GM18870 (cell line): Measurements from ENCODE around the gene NHLRC3.
"Not testable (repeated sequence)": the region's sequence is repeated elsewhere in the genome, so short reads cannot be mapped to it uniquely, and the experiment has no call there.

Experiments used
- ATAC-seq: cut with Tn5 transposase; IDR thresholded peaks from one replicate; pipeline ENCODE4 v1.9.1; 2021; ENCODE audit warnings: moderate library complexity; ENCODE audit not compliant: unreplicated experiment

Gene NHLRC3, protein sequence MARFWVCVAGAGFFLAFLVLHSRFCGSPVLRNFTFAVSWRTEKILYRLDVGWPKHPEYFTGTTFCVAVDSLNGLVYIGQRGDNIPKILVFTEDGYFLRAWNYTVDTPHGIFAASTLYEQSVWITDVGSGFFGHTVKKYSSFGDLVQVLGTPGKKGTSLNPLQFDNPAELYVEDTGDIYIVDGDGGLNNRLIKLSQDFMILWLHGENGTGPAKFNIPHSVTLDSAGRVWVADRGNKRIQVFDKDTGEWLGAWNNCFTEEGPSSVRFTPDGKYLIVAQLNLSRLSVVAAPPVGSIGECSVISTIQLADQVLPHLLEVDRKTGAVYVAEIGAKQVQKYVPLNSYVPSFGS

DNA sequence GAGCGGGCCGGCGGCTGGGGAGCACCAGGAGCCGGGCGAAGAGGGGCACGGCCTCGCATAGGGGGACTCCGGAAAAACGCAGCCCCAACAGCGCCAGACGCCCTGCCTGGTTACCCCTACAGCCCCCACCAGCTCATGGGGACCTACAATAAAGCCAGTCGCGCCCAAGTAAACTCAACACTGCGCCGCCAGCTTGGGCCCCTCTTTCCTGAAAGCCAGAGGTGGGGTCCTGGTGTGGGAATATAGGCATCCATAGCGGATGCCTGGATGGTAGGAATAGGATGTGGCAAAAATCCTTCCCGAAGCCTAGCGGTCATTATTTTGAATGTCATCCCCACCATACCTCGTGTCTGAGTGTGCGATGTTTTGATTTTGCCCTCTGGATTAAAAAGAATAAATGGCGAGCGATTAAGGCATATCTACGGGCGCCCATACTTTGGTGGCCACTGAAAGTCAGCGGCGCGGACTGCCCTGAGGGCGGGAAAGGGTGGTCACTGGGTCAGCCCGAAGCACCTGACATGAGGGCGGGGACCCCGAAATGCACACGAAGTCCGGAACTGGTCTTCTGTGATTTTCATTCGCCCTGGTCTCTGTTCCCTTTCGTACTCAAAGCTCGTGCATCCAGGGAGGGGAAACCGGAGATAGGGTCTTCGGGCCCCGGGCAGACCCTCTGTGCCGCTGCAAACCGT, at the start of gene NHLRC3, which contains the start of gene PROSER1:
Gene NHLRC3, plus strand, starts transcription at position 577 of the 689 bp plus-strand sequence. CDS start 184 bp downstream, outside the sequence.
Gene PROSER1, minus strand, starts transcription at position 210 of the 689 bp plus-strand sequence. CDS start 847 bp downstream, outside the sequence.
- peak; percentile 48 for ATAC-seq

DNA sequence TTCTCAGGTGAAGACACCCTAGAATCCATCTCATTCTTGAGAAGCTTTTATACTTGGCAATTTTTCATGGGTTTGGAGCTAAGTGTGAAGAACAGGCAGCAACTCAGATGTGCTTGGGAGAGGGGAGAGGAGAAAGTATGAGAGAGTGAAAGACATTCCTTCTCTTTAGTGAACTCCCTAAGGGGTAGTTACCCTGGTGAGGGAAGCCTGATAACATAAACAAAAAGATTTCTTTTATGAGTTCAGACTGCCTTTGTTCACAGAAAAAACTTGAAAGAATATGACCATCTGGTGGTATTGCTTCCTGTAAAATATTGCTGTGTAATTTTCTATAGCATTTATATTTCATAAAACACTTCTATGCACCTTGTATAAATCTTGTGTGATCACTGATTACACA, 47.6 kb upstream of the NHLRC3 start, which contains the start of gene STOML3:
Gene STOML3, minus strand, starts transcription at position 139 of the 400 bp plus-strand sequence. Its CDS starts 110 bp downstream, at position 29.
- no peak for ATAC-seq

DNA sequence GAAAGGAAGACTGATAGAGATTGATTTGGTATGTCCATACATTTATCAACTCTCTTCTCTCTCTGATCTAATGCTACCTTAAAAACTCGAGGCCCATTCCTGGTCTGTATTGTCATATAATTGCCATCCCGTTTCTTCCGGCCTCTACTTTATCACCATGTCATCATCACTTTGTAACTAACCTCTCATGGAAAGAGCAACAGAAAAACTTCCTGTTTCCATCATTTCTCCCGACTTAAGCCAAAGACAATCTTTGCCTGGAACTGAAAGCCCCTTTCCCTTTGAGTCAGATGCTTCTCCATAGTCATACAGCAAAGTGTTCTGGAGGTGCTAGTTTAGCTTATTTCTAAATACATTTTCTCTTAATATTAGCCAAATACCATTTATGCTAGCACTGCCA, 44.9 kb upstream of the NHLRC3 start:
- ATAC-seq, result no peak

DNA sequence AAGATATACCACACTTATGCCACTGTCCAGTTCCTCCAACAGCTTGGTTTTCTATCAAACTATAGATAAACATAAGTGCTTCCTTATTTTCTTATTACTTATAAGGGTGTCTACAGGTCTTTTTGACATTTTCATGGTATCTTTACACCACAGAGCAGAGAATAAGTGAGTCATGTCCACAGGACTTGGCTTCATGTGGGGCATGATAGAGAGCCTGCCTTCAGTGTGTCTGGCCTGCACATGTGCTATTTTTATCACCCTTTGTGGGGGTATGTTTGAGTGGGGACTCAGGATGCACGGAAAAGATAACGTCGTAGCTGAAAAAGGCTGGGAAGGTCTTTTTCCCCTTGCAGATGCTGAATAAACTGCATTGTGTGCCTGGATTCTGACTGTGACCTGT, 39.5 kb upstream of the NHLRC3 start:
- no peak for ATAC-seq

DNA sequence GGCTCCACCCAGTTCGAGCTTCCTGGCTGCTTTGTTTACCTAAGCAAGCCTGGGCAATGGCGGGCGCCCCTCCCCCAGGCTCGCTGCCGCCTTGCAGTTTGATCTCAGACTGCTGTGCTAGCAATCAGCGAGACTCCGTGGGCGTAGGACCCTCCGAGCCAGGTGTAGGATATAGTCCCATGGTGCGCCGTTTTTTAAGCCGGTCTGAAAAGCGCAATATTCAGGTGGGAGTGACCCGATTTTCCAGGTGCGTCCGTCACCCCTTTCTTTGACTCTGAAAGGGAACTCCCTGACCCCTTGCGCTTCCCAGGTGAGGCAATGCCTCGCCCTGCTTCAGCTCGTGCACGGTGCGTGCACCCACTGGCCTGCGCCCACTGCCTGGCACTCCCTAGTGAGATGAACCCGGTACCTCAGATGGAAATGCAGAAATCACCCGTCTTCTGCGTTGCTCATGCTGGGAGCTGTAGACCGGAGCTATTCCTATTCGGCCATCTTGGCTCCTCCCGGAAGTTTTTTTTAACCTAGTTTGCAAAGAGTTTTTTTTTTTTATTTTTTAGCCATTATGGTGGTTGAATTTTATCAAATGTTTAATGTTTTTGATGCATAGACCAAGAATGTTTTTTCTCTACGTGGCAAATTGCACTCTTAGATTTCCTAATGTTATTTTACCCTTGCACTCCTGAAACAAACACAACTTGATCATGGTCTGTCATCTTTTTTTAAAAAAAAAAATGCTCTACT, 31.7 kb upstream of the NHLRC3 start:
- ATAC-seq, result not testable (repeated sequence)

DNA sequence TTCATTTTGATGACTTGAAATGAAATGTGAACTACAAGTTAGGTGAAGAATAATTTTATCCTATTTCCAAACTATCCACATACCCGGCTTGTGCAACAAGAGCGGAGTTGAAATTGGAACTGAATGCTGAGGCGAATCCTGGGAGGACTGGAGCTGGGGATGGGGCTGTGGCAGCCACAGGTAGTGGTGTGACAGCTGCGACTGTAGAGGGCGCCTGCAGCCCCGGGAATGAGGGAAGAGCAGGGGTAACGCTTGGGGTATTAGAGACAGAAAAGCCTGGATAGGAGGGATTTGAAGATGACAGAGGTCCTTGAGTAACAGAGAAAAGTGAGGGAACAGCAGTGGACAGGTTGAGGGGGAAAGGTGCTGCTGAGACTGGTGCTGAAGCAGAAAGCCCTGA, 25.6 kb upstream of the NHLRC3 start:
- no peak for ATAC-seq

DNA sequence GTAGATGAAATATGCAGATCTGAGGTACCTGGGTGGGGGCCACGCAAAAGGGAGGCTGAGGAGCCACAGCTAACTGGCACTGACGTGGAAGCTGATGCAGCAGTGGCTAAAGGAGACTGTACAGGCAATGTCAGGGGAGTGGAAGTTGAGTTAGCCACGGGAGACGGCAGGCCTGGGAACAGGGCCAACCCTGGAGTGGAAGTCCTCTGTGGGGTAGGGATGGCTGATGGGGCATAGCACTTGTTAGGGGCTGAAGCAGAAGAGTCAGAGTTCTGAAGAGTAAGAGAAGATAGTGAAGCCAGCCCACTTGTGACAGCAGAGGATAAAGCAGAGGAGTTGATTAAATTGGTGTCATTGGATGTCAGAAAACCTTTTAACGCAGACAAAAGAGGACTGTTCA, 24.8 kb upstream of the NHLRC3 start:
- ATAC-seq, result no peak

DNA sequence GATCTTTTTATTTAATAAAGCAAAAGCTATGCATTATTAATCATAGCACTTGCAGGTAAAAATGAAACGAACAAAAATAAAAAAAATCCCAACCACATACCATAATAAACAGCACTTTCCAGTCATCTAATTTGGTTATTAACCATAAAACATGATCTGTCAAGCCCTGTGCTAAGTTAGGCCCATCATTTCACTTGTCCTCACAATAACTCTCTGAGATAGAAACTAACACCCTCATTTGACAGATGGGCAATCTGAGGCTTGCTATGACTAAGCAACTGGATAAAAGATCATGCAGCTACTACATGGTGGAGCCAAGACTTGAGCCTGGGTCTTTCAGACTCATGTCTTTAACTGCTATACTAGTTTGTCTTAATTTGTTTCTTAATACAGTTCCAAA, 22.2 kb upstream of the NHLRC3 start:
- ATAC-seq, result peak; percentile 96

DNA sequence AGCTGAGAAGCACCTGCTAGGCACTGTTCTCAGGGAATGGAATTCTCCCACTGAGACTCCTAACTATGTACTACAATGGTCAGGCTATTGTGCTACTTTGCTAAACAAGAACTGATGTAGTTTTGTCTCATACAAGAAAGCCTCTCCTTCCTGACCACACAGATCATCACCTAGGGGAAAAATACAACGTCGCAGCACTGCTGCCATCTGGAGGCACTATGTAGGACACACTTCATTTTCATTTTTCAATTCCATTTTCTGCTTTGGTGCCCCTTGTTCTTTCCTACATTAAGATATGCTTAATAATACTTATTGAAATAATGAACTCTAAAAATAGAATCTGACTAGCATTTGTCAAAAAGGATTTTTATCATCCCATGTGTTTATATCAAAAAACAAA, 21.5 kb upstream of the NHLRC3 start:
- ATAC-seq, result peak; percentile 66

DNA sequence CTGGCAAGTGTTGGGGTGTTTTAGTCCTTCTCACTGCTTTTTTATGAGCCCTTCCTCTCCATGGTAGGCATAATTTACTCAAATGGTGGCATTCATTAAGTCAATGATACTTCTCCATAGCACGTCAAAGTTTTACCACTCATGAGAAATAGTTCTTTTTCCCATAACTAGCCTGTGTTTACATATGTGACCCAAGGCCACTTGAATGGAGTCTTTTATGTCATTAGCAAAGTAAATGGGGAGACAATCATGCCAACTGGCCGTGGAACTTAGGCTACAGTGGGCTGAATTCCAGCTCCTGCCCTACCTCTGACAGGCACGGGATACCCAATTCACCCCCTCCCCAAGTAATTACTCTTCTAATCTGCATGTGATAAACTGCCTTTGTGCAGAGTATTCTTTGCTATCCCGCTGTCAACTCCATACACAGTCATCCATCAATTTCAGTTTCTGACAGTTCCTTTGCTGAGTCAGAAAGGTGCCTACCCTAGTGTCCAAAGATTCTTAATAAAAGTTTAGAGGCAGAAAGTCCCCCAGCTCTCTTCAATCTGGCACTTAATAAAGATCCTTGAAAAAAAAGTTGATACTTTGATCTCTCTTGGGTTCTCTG, 17.3 kb upstream of the NHLRC3 start:
- no peak for ATAC-seq

DNA sequence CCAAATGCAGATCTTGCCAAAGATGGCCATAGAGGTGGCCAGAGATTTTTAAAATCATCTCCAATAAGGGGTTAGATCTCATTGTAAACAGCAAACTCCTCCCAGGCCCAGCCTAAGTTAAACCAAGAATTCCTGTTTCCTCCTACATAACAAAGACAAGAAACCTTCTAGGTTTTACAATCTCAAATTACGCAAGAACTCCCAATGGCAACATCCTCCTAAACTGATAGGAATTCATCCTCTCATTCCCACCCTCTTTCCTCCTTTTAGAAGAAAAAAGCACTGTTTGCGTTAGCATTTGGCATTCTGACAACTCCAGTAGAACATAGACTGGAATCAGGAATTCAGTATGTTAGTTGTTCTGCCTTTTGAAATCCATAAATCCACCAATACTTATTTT, 14.9 kb upstream of the NHLRC3 start:
- no peak for ATAC-seq

DNA sequence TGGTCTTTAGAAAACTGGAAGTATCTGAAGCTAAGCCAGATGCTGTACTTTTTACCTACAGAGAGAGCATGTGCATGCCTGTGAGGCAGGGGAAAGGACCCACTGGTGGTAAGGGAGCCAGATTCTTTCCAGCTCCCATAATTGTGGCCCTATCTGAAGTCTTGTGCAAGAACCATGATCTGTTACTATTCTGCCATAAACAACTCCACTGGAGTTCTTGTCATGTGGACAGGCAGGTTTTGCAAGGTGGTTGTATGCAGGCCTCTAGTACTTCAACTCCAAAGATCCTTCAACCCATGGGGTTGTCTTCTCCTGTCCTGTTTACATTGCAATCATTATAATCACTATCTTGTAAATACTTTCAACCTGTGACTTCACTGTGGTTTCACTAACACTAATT, 14.5 kb upstream of the NHLRC3 start:
- ATAC-seq, result no peak

DNA sequence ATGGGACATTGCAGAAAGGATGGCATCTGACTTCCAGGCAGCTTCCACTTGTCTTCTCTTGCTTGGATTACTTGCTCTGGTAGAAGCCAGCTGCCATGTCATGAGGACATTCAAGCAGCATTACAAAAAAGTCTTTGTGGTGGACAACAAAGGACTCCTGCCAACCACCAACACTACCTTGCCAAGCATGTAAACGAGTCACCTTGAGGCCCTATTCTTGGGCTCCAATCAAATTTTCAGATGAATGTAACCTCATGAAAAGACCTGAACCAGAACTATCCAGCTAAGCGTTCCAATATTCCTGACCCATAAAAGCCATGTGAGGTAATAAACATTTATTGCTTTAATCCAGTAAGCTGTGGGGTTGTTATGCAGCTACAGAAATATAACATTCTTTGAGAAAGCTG, 12.8 kb upstream of the NHLRC3 start:
- ATAC-seq, result no peak

DNA sequence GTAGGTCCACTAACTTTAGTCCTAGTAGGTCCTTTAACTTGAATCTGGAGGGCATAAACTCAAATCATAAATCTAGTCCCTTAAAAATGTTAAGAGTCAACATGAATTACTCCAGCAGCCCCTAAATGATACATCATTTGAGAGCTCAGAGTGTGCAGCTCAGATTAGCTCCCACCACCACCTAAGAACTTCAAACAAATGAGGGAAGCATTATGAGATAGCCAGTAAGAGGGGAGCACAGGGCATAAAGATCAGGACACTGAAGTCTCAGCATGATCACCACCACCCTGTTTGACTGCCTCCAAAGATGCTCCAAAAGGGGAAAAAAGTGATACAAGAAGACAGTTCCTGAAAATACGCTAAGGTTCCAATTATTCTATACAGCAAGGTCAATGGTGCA, 6.1 kb upstream of the NHLRC3 start:
- ATAC-seq, result no peak

DNA sequence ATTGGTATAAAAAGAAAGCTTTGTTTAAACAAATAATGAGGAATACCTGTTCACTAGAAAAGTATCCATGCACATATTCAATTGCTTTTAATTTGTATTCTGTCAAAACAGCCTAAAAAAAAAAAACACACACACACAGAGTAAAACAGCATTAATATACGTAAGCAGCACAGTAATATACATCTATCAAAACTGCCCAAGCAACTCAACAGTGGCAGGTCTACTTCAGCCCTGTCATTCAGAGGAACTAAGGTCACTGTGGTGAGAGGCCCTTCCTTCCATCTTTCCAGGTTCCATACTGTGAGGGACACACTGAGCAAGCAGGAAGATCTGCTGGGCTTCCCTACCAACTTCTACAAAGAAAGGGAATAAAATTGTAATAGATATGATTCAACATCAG, 4.2 kb upstream of the NHLRC3 start:
- ATAC-seq, result no peak

DNA sequence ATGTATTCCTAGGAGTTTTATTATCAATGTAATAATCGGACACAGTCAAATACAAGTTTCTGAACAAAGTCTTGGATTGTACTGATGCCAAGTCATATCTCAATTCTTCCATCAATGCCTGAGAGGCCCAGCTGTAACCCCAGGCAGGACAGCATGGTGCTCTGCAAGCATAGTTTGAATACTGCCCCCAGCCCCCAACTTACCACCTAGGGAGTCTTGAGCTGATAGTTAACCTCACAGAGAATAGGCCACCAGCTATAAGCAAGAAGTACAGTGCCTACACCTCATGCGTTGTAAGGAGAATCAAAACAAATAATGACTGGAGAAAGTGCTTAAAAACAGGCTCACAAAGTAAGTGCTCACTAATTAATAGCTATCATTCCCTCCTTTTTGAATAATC, 3.1 kb upstream of the NHLRC3 start:
- no peak for ATAC-seq

DNA sequence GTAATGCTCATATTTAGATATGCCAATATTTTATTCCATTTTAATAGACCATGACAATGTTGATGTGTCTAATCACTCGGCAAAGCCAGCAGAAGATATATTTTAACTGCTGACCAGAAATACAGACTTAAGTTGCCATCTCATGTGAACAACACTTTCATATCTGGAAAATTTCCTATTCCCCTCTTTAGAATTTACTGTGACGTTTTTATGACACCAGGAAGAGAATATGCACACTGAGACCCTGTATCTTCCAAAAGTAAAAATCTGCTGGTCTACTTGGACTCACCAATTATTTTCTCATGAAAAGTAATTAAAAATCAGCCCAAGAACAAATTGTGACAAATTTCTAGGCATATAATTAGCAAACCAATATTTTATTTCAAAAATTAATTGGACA, 2.5 kb upstream of the NHLRC3 start:
- ATAC-seq, result no peak

DNA sequence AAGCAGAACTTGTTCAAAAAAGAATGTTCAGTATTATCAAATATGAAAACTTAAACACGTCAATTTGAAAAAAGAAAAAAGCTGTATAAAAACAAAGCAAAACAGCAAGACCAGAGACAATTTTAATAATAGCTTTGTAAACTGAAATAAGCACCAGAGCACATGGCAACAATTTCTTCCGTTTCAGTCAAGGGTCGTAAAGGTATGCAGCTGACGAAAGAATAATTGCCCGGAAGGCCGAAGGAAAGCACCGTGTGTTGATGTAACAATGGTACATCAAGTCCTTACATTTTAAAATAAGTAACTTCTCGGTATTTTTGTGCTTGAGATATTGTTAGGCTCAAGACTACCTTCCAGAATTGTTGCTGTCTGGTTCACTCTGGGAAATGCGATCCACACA, 2.0 kb upstream of the NHLRC3 start:
- ATAC-seq, result no peak

DNA sequence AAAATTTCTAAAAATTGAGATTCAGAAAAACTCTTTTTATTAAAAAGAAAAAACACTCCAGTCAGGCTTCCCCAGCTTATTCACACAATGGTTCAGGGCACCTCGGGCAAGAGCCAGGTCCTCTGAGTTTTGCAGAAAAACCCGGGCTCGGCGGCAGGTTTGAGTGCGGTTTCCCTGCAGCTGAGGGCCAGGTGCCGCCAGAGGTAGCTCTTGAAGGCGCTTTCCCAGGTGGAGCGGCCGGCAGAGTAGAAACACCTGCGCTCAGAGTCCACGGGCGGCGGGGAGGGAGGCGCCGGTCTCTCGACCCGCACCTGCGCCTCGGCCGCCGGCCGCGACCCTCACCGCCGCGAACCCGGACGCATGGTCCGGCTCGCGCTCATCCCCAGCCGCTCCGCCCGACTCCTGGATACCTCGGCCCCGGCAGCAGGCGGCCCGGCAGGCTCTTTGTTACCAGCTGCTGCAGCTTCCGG, 811 bp upstream of the NHLRC3 start:
- peak; percentile 14 for ATAC-seq

DNA sequence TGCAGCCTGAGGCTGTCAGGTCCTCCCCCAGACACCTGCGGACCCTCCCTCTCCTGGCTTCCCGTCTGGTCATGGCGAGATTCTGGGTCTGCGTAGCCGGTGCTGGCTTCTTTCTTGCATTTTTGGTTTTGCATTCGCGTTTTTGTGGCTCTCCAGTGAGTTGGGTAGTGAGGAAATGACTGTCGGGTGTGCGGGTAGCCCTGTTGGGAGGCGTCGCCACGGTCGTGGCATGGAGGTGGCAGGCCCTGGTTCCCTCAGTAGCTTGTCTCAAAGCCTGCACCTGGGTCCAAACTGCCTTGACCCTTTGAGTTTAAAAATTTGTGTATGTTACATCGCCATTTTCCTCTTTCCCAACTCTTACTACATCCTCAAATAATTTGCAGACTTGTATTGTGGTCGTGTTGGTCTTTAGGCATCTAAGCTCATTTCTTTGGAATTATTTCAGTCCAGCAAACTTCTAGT, 344 bp downstream of the NHLRC3 start:
- ATAC-seq, result peak; percentile 35

DNA sequence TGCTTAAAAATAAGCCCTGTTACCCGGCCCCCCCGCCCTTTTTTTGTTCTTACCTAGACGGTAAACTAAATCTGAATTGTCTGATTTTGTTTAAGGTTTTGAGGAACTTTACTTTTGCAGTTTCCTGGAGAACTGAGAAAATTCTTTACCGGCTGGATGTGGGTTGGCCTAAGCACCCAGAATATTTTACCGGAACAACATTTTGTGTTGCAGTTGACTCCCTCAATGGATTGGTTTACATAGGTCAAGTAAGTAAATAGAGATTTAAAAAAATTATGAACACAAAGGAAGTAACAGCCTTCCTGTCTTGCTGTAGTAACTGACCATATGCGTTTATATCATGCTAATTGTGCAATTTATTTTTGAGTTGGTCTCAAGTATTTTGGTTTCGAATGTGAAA, 785 bp downstream of the NHLRC3 start:
- ATAC-seq, result no peak
